SK-N-SH treated with all-trans-retinoic acid at 6 μM for 48 hours (cell line): ENCODE data around the gene PEAR1.

ENCODE experiments used
- ARNTL ChIP-seq: fragments of 450-650 bp; formaldehyde crosslinking; IDR thresholded peaks from 2 replicates; pipeline ENCODE4 v1.5.0; 2020; ENCODE audit warnings: low read depth, mild to moderate bottlenecking, moderate library complexity, borderline replicate concordance
- CSDC2 ChIP-seq: fragments of 250-450 bp; sonication (Bioruptor Pico); IDR thresholded peaks from 2 replicates; pipeline ENCODE4 v1.5.0; 2020; ENCODE audit warnings: mild to moderate bottlenecking, moderate library complexity
- ESRRG ChIP-seq: fragments of 250-450 bp; sonication (Bioruptor Pico); IDR thresholded peaks from 2 replicates; pipeline ENCODE4 v1.6.1; 2021; ENCODE audit warnings: mild to moderate bottlenecking
- ISL1 ChIP-seq: fragments of 250-450 bp; sonication (Bioruptor Pico); IDR thresholded peaks from 2 replicates; pipeline ENCODE4 v2.1.2; 2022; ENCODE audit warnings: mild to moderate bottlenecking, moderate library complexity
- PPARA ChIP-seq: fragments of 250-450 bp; sonication (Bioruptor Pico); IDR thresholded peaks from 2 replicates; pipeline ENCODE4 v1.5.0; 2020; ENCODE audit warnings: mild to moderate bottlenecking, borderline replicate concordance
- RARB ChIP-seq: fragments of 250-450 bp; sonication (Bioruptor Pico); IDR thresholded peaks from 2 replicates; pipeline ENCODE4 v1.8.0; 2021; ENCODE audit warnings: mild to moderate bottlenecking, moderate library complexity
- TCF4 ChIP-seq: fragments of 250-450 bp; sonication (Bioruptor Pico); IDR thresholded peaks from 2 replicates; pipeline ENCODE4 v1.8.0; 2021; ENCODE audit warnings: mild to moderate bottlenecking, moderate library complexity, borderline replicate concordance
- TOX ChIP-seq: fragments of 250-450 bp; sonication (Bioruptor Pico); IDR thresholded peaks from 2 replicates; pipeline ENCODE4 v1.8.0; 2021; ENCODE audit warnings: mild to moderate bottlenecking, moderate library complexity, borderline replicate concordance
- ZC3H10 ChIP-seq: fragments of 250-450 bp; sonication (Bioruptor Pico); IDR thresholded peaks from 2 replicates; pipeline ENCODE4 v1.5.1; 2021; ENCODE audit warnings: mild to moderate bottlenecking, moderate library complexity
- ZFP3 ChIP-seq: fragments of 250-450 bp; sonication (Bioruptor Pico); IDR thresholded peaks from 2 replicates; pipeline ENCODE4 v1.5.0; 2020; ENCODE audit warnings: mild to moderate bottlenecking, moderate library complexity
- ZNF70 ChIP-seq: fragments of 450-650 bp; formaldehyde crosslinking; IDR thresholded peaks from 2 replicates; pipeline ENCODE4 v1.5.0; 2020; ENCODE audit warnings: mild to moderate bottlenecking, moderate library complexity
- ZNF8 ChIP-seq: fragments of 450-650 bp; formaldehyde crosslinking; IDR thresholded peaks from 2 replicates; pipeline ENCODE4 v1.5.0; 2020; ENCODE audit warnings: mild to moderate bottlenecking, moderate library complexity
- TF ChIP-seq, protein P1 (sequence below): fragments of 250-450 bp; sonication (Bioruptor Pico); IDR thresholded peaks from 2 replicates; pipeline ENCODE4 v1.5.1; 2021; ENCODE audit warnings: mild to moderate bottlenecking, moderate library complexity
- TF ChIP-seq, protein P2 (sequence below): fragments of 250-450 bp; sonication (Bioruptor Pico); IDR thresholded peaks from 2 replicates; pipeline ENCODE4 v1.8.0; 2021; ENCODE audit warnings: low read depth, mild to moderate bottlenecking, moderate library complexity, borderline replicate concordance

DNA sequence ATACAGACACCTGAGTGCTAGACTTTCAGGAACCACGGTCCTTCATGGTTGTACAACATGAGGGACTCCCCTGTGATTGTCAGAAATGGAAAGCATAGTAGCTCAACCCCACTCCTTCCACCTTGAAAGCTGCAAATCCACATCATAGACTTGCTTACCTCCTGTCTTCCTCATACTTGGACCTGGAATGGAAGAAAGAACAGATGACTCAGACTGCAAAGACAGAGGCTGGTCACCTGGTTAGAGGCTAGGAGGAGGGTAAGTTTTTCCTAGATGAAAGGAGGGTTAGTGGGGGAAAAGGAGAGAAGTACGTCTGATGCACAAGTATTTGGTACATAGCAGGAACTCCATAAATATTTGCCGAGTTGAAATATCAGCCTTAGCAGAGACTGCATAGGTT lies 64.1 kb downstream of the PEAR1 start:
- TF ChIP-seq ESRRG (CRISPR knock-in tag) (no peak), ZFP3 (CRISPR knock-in tag) (no peak), ZC3H10 (CRISPR knock-in tag) (no peak), TCF4 (no peak), TOX (CRISPR knock-in tag) (no peak), RARB (CRISPR knock-in tag) (no peak), CSDC2 (CRISPR knock-in tag) (no peak), ZNF8 (CRISPR knock-in tag) (no peak), PPARA (CRISPR knock-in tag) (no peak), ISL1 (CRISPR knock-in tag) (no peak), ARNTL (CRISPR knock-in tag) (no peak), ZNF70 (CRISPR knock-in tag) (no peak)
- TF ChIP-seq, protein P1, sequence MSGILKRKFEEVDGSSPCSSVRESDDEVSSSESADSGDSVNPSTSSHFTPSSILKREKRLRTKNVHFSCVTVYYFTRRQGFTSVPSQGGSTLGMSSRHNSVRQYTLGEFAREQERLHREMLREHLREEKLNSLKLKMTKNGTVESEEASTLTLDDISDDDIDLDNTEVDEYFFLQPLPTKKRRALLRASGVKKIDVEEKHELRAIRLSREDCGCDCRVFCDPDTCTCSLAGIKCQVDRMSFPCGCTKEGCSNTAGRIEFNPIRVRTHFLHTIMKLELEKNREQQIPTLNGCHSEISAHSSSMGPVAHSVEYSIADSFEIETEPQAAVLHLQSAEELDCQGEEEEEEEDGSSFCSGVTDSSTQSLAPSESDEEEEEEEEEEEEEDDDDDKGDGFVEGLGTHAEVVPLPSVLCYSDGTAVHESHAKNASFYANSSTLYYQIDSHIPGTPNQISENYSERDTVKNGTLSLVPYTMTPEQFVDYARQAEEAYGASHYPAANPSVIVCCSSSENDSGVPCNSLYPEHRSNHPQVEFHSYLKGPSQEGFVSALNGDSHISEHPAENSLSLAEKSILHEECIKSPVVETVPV (CRISPR knock-in tag) = no peak
- TF ChIP-seq, protein P2, sequence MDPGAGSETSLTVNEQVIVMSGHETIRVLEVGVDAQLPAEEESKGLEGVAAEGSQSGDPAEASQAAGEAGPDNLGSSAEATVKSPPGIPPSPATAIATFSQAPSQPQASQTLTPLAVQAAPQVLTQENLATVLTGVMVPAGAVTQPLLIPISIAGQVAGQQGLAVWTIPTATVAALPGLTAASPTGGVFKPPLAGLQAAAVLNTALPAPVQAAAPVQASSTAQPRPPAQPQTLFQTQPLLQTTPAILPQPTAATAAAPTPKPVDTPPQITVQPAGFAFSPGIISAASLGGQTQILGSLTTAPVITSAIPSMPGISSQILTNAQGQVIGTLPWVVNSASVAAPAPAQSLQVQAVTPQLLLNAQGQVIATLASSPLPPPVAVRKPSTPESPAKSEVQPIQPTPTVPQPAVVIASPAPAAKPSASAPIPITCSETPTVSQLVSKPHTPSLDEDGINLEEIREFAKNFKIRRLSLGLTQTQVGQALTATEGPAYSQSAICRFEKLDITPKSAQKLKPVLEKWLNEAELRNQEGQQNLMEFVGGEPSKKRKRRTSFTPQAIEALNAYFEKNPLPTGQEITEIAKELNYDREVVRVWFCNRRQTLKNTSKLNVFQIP (CRISPR knock-in tag) = no peak
